Measurements from ENCODE around the gene LGR5. TPM values are rescaled to one million over a fixed set of nuclear protein-coding genes. Genes with fewer than 3 reads are reported as not detected.

LGR5 gene
- polyA plus RNA-seq, 1 donor (not counting 4 experiments of a cell fraction or from before 2014, with no cell fraction given): 0.05 TPM

GRCh38 chr12:71399197-71399596 lies 40.4 kb upstream of the LGR5 start:
- no peak for DNase-seq (ENCODE audit: low read depth, low spot score)
- no peak for TF ChIP-seq EZH2 (IDR thresholded peaks at IDR 0.05; ENCODE audit: low read length)
- TF ChIP-seq CTCF (optimal IDR thresholded peaks at IDR 0.05 in 1 of 3, IDR thresholded peaks at IDR 0.05 in 1 of 3, conservative IDR thresholded peaks at IDR 0.05 in 1 of 3; ENCODE audit: extremely low read depth in 1 of 3, insufficient read depth in 2 of 3, low read length in 3 of 3): no peak
- Histone ChIP-seq H3K79me2 (ENCODE audit: control insufficient read depth, insufficient read depth, low read length) (no peaks in the 10 kb centered on the region), H4K20me1 (ENCODE audit: control insufficient read depth, extremely low read depth, insufficient read depth, low read length) (no peaks in the 10 kb centered on the region), H3K4me1 (ENCODE audit: control insufficient read depth, extremely low read depth, insufficient read depth, low read length) (no peaks in the 10 kb centered on the region), H3K36me3 (ENCODE audit: control insufficient read depth in 2 of 2, extremely low read depth in 1 of 2, insufficient read depth in 2 of 2, low read length in 2 of 2) (no peaks in the 10 kb centered on the region), H2AFZ (ENCODE audit: control insufficient read depth, low read length) (no peak overlapping the region), H3K9ac (ENCODE audit: control insufficient read depth, extremely low read depth, insufficient read depth, low read length) (no peak overlapping the region), H3K9me3 (ENCODE audit: control insufficient read depth, low read depth, low read length) (no peaks in the 10 kb centered on the region), H3K9me1 (ENCODE audit: control insufficient read depth, extremely low read depth, insufficient read depth, low read length) (no peaks in the 10 kb centered on the region), H3K4me3 (ENCODE audit: control insufficient read depth in 2 of 3, extremely low read depth in 1 of 3, insufficient read depth in 2 of 3, low read depth in 1 of 3, low read length in 3 of 3) (no peak overlapping the region), H3K27ac (ENCODE audit: control insufficient read depth, insufficient read depth, low read length) (no peak overlapping the region), H3K27me3 (ENCODE audit: control insufficient read depth, extremely low read depth, insufficient read depth, low read length) (no peaks in the 10 kb centered on the region), H3K4me2 (ENCODE audit: control insufficient read depth, extremely low read depth, insufficient read depth, low read depth, low read length) (no peak overlapping the region)
- dilution Hi-C loops (cut with MboI; ENCODE audit: extremely low pct_ligation_motif_present, low sequenced_read_pairs): no loop called here
- no peak for FAIRE-seq

GRCh38 chr12:71400481-71400880 lies 39.1 kb upstream of the LGR5 start:
- Histone ChIP-seq H3K9me1 (ENCODE audit: control insufficient read depth, extremely low read depth, insufficient read depth, low read length) (no peaks in the 10 kb centered on the region), H4K20me1 (ENCODE audit: control insufficient read depth, extremely low read depth, insufficient read depth, low read length) (no peaks in the 10 kb centered on the region), H3K4me3 (ENCODE audit: control insufficient read depth in 2 of 3, extremely low read depth in 1 of 3, insufficient read depth in 2 of 3, low read depth in 1 of 3, low read length in 3 of 3) (no peak overlapping the region), H3K4me2 (ENCODE audit: control insufficient read depth, extremely low read depth, insufficient read depth, low read depth, low read length) (no peak overlapping the region), H3K79me2 (ENCODE audit: control insufficient read depth, insufficient read depth, low read length) (no peaks in the 10 kb centered on the region), H2AFZ (ENCODE audit: control insufficient read depth, low read length) (no peak overlapping the region), H3K4me1 (ENCODE audit: control insufficient read depth, extremely low read depth, insufficient read depth, low read length) (no peaks in the 10 kb centered on the region), H3K9me3 (ENCODE audit: control insufficient read depth, low read depth, low read length) (no peaks in the 10 kb centered on the region), H3K9ac (ENCODE audit: control insufficient read depth, extremely low read depth, insufficient read depth, low read length) (no peak overlapping the region), H3K27me3 (ENCODE audit: control insufficient read depth, extremely low read depth, insufficient read depth, low read length) (no peaks in the 10 kb centered on the region), H3K36me3 (ENCODE audit: control insufficient read depth in 2 of 2, extremely low read depth in 1 of 2, insufficient read depth in 2 of 2, low read length in 2 of 2) (no peaks in the 10 kb centered on the region), H3K27ac (ENCODE audit: control insufficient read depth, insufficient read depth, low read length) (no peak overlapping the region)
- dilution Hi-C loops (cut with MboI; ENCODE audit: extremely low pct_ligation_motif_present, low sequenced_read_pairs): no loop called here
- no peak for TF ChIP-seq CTCF (optimal IDR thresholded peaks at IDR 0.05 in 1 of 3, IDR thresholded peaks at IDR 0.05 in 1 of 3, conservative IDR thresholded peaks at IDR 0.05 in 1 of 3; ENCODE audit: extremely low read depth in 1 of 3, insufficient read depth in 2 of 3, low read length in 3 of 3)
- no peak for TF ChIP-seq EZH2 (IDR thresholded peaks at IDR 0.05; ENCODE audit: low read length)
- DNase-seq (ENCODE audit: low read depth, low spot score) (no peak), FAIRE-seq (no peak)
